HG03139 (cell line): ENCODE measurements around the gene TSPYL4.

ENCODE experiments used
- ATAC-seq: cut with Tn5 transposase; IDR thresholded peaks from one replicate; pipeline ENCODE4 v1.9.1; 2021; ENCODE audit not compliant: unreplicated experiment

Gene TSPYL4

GRCh38 chr6:116271149-116271708, 17.4 kb upstream of the TSPYL4 start:
- no peak for ATAC-seq

GRCh38 chr6:116268589-116269293, 14.9 kb upstream of the TSPYL4 start:
- ATAC-seq = peak; percentile 84

GRCh38 chr6:116267836-116268588, 14.1 kb upstream of the TSPYL4 start:
- ATAC-seq = no peak

- ATAC-seq = no peak
Observed at GRCh38 chr6:116266803-116267202, 12.9 kb upstream of the TSPYL4 start.

- no peak for ATAC-seq
Observed at GRCh38 chr6:116265041-116265829, 11.4 kb upstream of the TSPYL4 start.

- no peak for ATAC-seq
Observed at GRCh38 chr6:116263353-116263752, 9.5 kb upstream of the TSPYL4 start.

- no peak for ATAC-seq
Observed at GRCh38 chr6:116258520-116258919, 4.6 kb upstream of the TSPYL4 start.

- no peak for ATAC-seq
Observed at GRCh38 chr6:116256694-116257093, 2.8 kb upstream of the TSPYL4 start.

- no peak for ATAC-seq
Observed at GRCh38 chr6:116255246-116255800, 1.4 kb upstream of the TSPYL4 start.

GRCh38 chr6:116254297-116255056, 602 bp upstream of the TSPYL4 start:
- ATAC-seq = peak; percentile 20

- ATAC-seq = no peak
Observed at GRCh38 chr6:116253188-116253504, 729 bp downstream of the TSPYL4 start.

GRCh38 chr6:116251568-116252384, 2.1 kb downstream of the TSPYL4 start:
- ATAC-seq = no peak

GRCh38 chr6:116248577-116248976, 5.3 kb downstream of the TSPYL4 start:
- ATAC-seq = no peak

- ATAC-seq = peak; percentile 38
Observed at GRCh38 chr6:116247285-116247684, 6.6 kb downstream of the TSPYL4 start.

GRCh38 chr6:116246089-116246488, 7.8 kb downstream of the TSPYL4 start:
- no peak for ATAC-seq

- no peak for ATAC-seq
Observed at GRCh38 chr6:116244284-116244683, 9.6 kb downstream of the TSPYL4 start.

- ATAC-seq = no peak
Observed at GRCh38 chr6:116239856-116240255, 14.0 kb downstream of the TSPYL4 start.

- no peak for ATAC-seq
Observed at GRCh38 chr6:116239256-116239655, 14.6 kb downstream of the TSPYL4 start.

GRCh38 chr6:116238083-116238482, 15.8 kb downstream of the TSPYL4 start:
- no peak for ATAC-seq

GRCh38 chr6:116234689-116235088, 19.2 kb downstream of the TSPYL4 start:
- ATAC-seq = no peak
